Hematopoietic multipotent progenitor cell treated with erythropoietin and hydrocortisone succinate and interleukin-3 and kit ligand, for 17 days (in vitro differentiated cells): ENCODE data around the gene GRM8.

Source experiments
- DNase-seq: peaks from one replicate; pipeline ENCODE4 v3.0.0-alpha.2; 2015; ENCODE audit warnings: low spot score

The GRM8 gene

DNA sequence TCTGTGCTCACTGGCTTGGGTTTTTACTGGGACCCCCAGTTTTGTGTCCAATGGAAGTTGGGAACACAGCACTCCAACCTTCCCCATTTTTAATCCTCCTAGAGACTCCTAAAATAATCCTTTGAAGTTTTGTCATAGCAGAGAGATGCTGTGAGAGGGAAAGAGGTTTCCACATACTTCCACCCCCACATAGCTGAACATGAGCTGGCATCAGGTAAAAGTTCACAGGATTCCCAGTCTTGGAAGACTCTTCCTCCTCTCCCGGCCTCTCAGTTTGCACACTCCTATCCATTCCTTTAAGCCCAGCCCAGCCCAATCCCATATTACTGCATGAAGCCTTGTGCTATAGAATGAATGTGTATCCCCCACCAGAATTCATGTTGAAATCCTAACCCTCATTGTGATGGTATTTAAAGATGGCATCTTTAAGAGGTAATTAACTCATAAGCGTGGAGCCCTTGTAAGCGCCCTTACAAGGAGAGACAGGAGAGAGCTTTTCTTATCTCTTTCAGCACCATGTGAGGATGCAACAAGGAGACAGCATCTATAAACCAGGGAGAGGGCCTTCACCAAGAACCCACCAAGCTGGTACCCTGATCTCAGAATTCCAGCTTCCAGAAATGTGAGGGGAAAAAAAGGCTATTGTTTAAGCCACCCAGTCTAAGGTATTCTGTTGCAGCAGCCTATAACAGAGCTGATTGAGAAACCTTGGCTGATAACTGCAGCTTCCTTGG is 22.4 kb downstream of the GRM8 start:
- DNase-seq: no peak

DNA sequence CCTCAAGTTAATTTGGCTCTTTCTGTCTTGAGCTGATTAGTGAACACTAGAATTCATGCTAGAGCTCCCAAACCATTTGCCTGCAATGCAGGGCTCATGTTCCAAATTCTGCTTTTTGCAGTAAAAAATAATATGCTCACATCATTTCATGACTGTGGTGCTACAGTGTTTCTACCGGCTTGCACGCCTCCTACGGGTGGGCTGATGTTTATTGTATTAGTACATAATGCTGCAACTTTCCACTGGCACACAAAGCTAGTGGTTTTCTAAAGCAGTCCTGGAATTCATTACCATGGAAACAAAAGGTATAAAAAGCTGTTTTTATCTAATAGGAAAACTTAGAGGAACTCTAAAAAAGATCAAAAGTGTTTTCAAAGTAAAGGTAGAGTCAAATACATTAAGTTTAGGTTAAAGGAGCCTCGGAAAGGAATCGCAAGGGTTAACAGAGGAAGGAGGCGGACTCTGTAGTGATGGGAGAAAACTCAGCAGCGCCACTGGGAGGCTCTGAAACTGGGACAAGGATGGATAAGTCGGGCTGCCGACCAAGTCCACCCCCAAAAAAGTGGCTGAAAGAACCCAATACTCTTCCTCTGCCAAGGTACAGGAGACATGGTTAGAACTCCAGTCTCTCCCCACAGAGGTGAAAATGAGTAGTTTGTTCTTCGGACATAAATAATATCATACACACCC is 25.9 kb downstream of the GRM8 start:
- DNase-seq: no peak

DNA sequence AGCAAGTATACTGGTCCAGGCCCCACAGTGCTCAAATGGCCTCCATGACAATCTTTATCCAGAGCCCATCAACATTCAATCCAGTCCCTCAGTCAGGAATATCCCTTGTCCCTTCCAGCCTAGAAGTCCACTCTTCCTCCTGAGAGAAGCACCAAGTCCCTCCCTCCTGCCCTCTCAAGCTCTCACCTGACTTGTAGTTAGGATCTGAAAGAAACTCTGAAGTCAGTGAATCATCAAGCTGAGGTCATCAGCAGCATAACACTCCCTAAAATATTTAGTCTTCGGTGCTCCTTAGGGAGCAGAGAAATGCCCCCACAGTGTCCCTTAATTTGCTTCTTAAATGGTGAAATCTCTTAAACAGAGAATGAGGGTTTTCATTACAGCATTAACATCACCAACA is 31.0 kb downstream of the GRM8 start:
- DNase-seq: no peak

GRCh38 chr7:127214956-127215718 is 37.6 kb downstream of the GRM8 start:
- DNase-seq: no peak

- no peak for DNase-seq
These were observed 42.9 kb downstream of the GRM8 start for GRCh38 chr7:127209886-127210285.

GRCh38 chr7:127208860-127209259 is 43.9 kb downstream of the GRM8 start:
- no peak for DNase-seq

DNA sequence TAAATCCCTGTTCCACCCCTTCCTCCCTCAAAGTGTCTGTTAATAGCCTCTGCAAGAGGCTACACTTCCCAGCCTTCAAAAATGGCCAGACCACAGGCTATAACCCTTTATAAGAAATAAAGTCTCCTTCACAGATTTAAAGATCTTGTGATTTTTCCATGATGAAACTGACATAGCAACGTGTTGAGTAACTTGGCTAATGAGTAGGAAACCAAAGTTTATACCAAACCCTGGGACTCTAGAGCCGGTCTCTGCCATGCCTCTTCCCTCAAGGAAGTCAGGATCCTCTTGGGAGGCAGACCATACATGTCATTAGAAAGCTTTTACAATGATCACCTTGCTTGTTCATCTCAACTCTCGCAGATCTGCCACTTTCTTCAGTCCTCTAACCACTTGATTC is 44.4 kb downstream of the GRM8 start:
- no peak for DNase-seq

DNA sequence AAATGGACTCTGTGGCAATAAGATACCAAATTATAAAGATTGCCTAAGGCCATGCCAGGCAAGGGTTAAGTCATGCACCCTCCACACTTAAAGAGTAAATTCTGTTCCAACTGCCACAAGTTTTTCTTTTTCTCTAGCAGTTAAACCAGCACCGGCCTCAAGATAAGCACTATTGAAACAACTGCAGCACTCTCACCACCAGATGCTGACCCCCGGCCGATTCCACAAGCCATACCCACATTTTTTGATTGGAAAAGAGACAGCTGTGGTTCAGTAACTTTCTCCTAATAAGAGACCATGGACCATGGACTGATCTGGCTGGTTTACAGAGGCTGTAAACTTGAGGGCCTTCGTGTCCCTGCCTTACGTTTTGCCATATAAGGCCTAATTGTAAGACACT is 44.9 kb downstream of the GRM8 start:
- DNase-seq: no peak

- DNase-seq: no peak
These were observed 45.5 kb downstream of the GRM8 start for GRCh38 chr7:127207230-127207629.

DNA sequence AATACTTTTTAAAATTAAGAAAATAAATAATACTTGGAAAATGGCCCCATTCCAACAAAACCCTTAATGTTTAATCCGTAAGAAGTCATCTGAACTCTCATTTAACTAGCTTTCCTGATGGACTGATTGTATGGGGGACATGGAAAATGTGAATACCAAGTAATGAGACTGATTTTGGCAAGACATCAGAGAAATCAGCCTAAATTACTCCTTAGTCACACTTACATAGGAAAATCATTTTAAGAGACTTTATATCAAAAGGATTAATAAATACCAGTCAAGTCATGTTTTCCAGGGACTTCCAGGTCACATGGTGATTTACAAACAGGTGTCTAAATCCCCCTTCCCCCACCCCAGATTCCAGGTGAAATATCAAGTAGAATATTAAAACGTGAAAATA is 58.2 kb downstream of the GRM8 start:
- no peak for DNase-seq

GRCh38 chr7:127189886-127190285 is 62.9 kb downstream of the GRM8 start:
- DNase-seq: no peak

- DNase-seq: no peak
These were observed 63.7 kb downstream of the GRM8 start for GRCh38 chr7:127189074-127189473.

DNA sequence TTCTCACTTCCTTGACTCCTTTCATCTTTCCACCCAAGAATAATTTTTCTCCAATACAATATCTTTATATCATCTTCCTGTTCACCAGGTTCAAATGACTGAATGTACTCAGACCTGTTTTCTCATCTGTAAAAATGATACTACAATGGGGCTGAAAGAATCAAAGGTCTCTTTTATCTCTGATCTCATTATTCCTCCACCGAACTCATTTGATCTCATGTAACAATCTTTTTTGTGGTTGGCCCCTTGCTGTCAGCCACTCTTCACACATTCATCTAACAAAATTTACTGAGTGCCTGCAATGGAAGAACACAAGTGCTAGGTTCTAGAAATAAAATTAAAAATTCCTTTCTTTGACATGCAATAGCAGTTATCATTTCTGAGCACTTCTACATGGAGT is 65.0 kb downstream of the GRM8 start:
- no peak for DNase-seq

GRCh38 chr7:127186686-127187085 is 66.1 kb downstream of the GRM8 start:
- no peak for DNase-seq

DNA sequence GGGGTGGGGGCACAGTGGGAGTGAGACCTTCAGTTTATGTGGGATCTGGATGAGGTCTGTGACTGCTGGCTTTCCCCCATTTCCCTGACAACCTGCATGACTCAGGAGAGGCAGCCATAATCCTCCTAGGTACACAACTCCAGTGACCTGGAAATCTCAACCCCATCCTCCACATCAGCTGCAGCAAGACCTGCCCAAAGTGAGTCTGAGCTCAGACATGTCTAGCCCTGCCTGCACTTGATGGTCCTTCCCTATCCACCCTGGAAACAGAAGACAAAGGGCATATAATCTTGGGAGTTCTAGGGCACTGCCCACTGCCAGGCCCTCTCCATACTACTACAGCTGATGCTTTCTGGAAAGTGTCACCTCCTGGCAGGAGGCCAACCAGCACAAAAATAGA is 75.6 kb downstream of the GRM8 start:
- DNase-seq: no peak

- no peak for DNase-seq
These were observed 90.4 kb downstream of the GRM8 start for GRCh38 chr7:127162366-127162765.

DNA sequence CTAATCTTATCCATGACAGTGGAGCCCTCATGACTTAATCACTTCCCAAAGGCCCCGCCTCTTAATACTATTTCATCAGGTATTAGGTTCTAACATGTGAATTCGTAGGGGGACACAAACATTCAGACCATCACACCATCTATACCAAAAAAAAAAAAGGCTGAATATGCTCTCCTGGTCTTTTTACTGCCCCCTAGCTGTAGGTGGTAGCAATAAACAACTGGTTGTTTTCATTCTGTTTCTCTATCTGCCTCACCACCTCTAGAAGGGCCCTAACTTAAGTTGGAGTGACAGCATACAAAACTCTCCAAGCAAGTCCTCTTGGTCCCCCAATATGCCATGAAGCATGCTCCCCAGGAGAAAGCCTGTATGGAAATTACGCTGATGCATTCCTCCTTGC is 94.1 kb downstream of the GRM8 start:
- no peak for DNase-seq

DNA sequence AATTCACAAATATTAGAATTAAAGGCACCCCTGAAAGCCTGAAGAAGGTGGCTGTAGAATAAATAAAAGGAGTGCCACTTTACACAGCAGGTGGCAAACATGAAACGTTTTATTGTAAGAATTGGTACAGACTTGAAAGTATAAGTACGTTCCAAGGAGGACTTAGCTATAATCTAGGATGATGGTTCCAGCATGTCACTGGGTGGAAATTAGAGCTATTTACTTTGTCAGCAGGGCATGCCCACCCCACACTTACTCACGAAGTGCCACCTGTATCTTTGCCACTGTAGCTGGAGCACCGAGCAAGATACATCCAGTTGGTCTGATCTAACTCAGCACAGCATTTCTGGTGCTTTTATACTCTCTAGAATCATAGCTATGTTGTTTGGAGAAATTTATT is 97.8 kb downstream of the GRM8 start:
- no peak for DNase-seq

DNA sequence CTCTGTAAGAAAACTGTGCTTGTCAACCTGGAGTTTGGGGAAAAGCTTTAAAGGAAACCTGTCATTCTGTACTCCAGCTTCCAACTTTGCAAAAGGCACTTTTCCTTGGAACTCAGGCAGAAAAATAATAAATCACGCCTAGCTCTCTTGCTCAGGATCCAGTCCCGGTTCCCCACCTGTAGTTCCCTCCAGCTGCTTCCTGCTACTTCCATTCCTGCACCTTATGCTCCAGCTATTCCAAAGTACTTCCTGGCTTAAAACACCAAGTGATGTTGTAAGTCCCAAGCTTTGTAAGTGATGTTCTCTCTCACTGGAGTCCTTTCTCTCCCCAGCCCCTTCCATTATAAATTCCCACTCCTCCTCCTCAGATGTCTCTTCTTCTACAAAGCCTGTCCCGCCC is 98.6 kb downstream of the GRM8 start:
- DNase-seq: no peak

DNA sequence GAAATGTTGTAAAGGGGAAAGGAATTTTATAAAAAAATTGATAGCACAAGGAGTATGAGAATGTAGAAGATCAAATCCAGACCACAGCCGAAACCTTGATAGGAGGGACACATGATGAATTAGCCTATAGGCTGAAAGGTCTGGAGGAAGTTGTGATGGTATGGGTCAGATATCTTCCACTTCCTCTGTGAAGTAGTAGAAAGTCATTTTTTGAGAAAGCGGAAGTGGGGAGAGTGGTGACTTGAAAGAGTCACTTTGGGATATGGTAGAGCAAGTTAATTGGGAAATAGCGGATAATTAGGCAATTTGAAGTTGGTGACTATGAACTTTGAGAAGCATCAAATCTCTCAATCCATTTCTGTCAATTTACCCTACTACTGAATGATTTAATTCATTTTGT is 99.4 kb downstream of the GRM8 start:
- no peak for DNase-seq

DNA sequence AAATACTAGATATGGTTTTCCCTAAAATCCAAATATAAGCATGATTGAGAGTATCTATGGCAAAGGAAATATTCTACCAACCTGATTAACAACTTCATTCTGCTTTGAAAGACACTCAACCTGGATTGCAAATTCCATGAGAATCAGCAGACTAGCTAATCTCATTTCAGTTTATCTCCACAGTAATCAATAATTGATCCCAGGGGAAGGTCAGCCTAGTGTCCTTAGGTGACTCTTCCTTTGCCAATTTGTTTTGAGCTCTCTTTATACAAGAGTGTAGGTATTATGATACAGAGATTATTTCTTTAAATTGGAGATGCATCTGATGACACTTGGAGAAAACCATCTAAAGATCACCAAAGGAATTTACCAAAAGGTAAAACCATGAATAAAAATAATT is 100.3 kb downstream of the GRM8 start:
- DNase-seq: no peak

DNA sequence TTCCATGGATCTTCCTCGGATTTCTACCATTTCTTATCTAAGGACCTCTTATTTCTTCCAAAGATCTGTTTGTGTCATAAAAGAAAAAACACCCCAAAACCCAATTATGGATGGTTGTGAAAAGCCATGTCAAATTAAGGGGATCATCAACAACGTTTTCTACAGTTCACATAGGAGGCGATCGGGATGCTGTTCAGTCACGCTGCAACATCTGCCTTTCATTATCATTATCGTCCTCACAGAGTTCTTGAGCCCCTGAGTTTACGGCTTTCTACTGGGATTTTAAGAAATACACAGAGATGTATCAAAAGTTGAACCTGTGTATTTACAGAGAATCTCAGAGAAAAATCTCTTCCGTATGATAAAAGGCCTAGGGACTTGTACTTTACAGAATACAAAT is 101.4 kb downstream of the GRM8 start:
- DNase-seq: no peak

GRCh38 chr7:127150543-127150942 is 102.2 kb downstream of the GRM8 start:
- DNase-seq: no peak
